Liver (tissue), 3 donors: ENCODE results near the gene DIAPH3.
"Not testable (repeated sequence)": the region's sequence is repeated elsewhere in the genome, so short reads cannot be mapped to it uniquely, and the experiment has no call there.

ENCODE experiments used
- TAF1 ChIP-seq: conservative IDR thresholded peaks from 2 replicates; pipeline ENCODE4 v1.6.1; 2016; ENCODE audit warnings: antibody characterized with exemption, mild to moderate bottlenecking
- TF ChIP-seq, protein P1 (sequence below): fragments of 150-350 bp; IDR thresholded peaks from 2 replicates; pipeline ENCODE4 v1.5.1; 2017; ENCODE audit warnings: improper control_type of control experiment, low read depth, low read length; ENCODE audit not compliant: missing input control
- donor health status: healthy.
- donor health status: healthy.

GRCh38 chr13:60205499-60205898 is 41.8 kb upstream of the DIAPH3 start:
- TF ChIP-seq, protein P1, sequence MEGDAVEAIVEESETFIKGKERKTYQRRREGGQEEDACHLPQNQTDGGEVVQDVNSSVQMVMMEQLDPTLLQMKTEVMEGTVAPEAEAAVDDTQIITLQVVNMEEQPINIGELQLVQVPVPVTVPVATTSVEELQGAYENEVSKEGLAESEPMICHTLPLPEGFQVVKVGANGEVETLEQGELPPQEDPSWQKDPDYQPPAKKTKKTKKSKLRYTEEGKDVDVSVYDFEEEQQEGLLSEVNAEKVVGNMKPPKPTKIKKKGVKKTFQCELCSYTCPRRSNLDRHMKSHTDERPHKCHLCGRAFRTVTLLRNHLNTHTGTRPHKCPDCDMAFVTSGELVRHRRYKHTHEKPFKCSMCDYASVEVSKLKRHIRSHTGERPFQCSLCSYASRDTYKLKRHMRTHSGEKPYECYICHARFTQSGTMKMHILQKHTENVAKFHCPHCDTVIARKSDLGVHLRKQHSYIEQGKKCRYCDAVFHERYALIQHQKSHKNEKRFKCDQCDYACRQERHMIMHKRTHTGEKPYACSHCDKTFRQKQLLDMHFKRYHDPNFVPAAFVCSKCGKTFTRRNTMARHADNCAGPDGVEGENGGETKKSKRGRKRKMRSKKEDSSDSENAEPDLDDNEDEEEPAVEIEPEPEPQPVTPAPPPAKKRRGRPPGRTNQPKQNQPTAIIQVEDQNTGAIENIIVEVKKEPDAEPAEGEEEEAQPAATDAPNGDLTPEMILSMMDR, result not testable (repeated sequence)
- not testable (repeated sequence) for TF ChIP-seq TAF1
